Thyroid gland (tissue), 4 donors: Measurements from ENCODE around the gene CHD1L. TPM values are rescaled to one million over a fixed set of nuclear protein-coding genes. Genes with fewer than 3 reads are reported as not detected.
"Not testable (repeated sequence)": the region's sequence is repeated elsewhere in the genome, so short reads cannot be mapped to it uniquely, and the experiment has no call there.

ENCODE experiments used
- DNase-seq, 2 donors: peaks; one replicate each; pipeline ENCODE4 v3.0.0-alpha.2; 2019
- H3K27ac ChIP-seq, 3 donors: fragments of 200-600 bp; sonication (generic); 1 replicate in 2 of 3; 2 replicates in 1 of 3; pipeline ENCODE4 v1.5.1; 2016 to 2019; ENCODE audit warnings: mild to moderate bottlenecking in 1 of 3, moderate library complexity in 1 of 3
- H3K27me3 ChIP-seq: fragments of 200-600 bp; sonication (generic); one replicate; pipeline ENCODE4 v1.5.1; 2019
- H3K36me3 ChIP-seq, 2 donors: fragments of 200-600 bp; sonication (generic); one replicate each; pipeline ENCODE4 v1.5.1; 2016 to 2019
- H3K4me1 ChIP-seq, 2 donors: fragments of 200-600 bp; sonication (generic); one replicate each; pipeline ENCODE4 v1.5.1; 2017 to 2019
- H3K4me3 ChIP-seq, 3 donors: fragments of 200-600 bp; sonication (generic); replicated peaks in 1 of 3; 1 replicate in 2 of 3; 2 replicates in 1 of 3; pipeline ENCODE4 v1.5.1; 2016; ENCODE audit warnings: mild to moderate bottlenecking in 1 of 3
- H3K9me3 ChIP-seq: fragments of 200-600 bp; sonication (generic); one replicate; pipeline ENCODE4 v1.5.1; 2017
- CTCF ChIP-seq, 6 experiments: fragments of 200-600 bp in 3 of 6; fragments of 450-650 bp in 3 of 6; sonication (generic) in 3 of 6; IDR thresholded peaks; one replicate each; pipeline ENCODE4 v1.5.1; 2016 to 2019; ENCODE audit warnings: antibody characterized with exemption in 6 of 6, mild to moderate bottlenecking in 2 of 6, inconsistent platforms in 1 of 6, moderate library complexity in 1 of 6
- POLR2A ChIP-seq, 2 donors: fragments of 450-650 bp; IDR thresholded peaks; one replicate each; pipeline ENCODE4 v1.6.1; 2017; ENCODE audit warnings: antibody characterized with exemption in 2 of 2, mild to moderate bottlenecking in 2 of 2, moderate library complexity in 1 of 2
- WGBS, 2 donors: methylation state at CpG; one replicate each; pipeline ENCODE4 v1.1.5; 2017; 5-methylcytosine and 5-hydroxymethylcytosine counted together
- intact Hi-C: fragments of 100-400 bp; cut with DNase I; formaldehyde crosslinking; loops from one replicate; pipeline ENCODE4 v1.15.1; 2023
- total RNA-seq, 4 donors: library from RNA; depleted of rRNA; stranded (reverse); fragments of >200 nt; gene quantifications; one replicate each; pipeline ENCODE4 v1.2.3, GENCODE V29; 2016

Gene CHD1L
- total RNA-seq, 4 donors from 2014 or later, result 16.5 to 22.2 (median 17.3) TPM

GRCh38 chr1:147287133-147287865, 44.8 kb downstream of the CHD1L start:
- Histone ChIP-seq H3K27ac (no peak overlapping the region), H3K9me3 (no peaks in the 10 kb centered on the region), H3K27me3 (no peaks in the 10 kb centered on the region), H3K4me3 (no peak overlapping the region), H3K4me1 (no peaks in the 10 kb centered on the region), H3K36me3 (peaks cover 23 to 36% of the 10 kb centered on the region in 2 donors)
- WGBS, 2 donors, result 89% methylated on average over 8 of the region's 8 CpGs
- TF ChIP-seq CTCF (IDR thresholded peaks at IDR 0.05), result no peak
- no peak for TF ChIP-seq POLR2A (IDR thresholded peaks at IDR 0.05)
- no peak for DNase-seq
- intact Hi-C loops, result no loop called here

GRCh38 chr1:147292012-147292411, 49.5 kb downstream of the CHD1L start:
- Histone ChIP-seq H3K4me3 (no peak overlapping the region), H3K9me3 (no peaks in the 10 kb centered on the region), H3K27ac (no peak overlapping the region), H3K4me1 (no peaks in the 10 kb centered on the region), H3K36me3 (peaks cover 19 to 43% of the 10 kb centered on the region in 2 donors), H3K27me3 (no peaks in the 10 kb centered on the region)
- no peak for DNase-seq
- TF ChIP-seq CTCF (IDR thresholded peaks at IDR 0.05) (no peak), POLR2A (IDR thresholded peaks at IDR 0.05) (no peak)
- intact Hi-C loops, result no loop called here
- WGBS, 2 donors, result 89 to 96% methylated on average over 4 of the region's 4 CpGs

GRCh38 chr1:147292631-147293251, 50.3 kb downstream of the CHD1L start:
- Histone ChIP-seq H3K27me3 (no peaks in the 10 kb centered on the region), H3K4me3 (no peak overlapping the region), H3K36me3 (peaks cover 14 to 42% of the 10 kb centered on the region in 2 donors), H3K9me3 (no peaks in the 10 kb centered on the region), H3K4me1 (no peaks in the 10 kb centered on the region), H3K27ac (no peak overlapping the region)
- intact Hi-C loops, result no loop called here
- DNase-seq, result no peak
- no peak for TF ChIP-seq CTCF (IDR thresholded peaks at IDR 0.05)
- no peak for TF ChIP-seq POLR2A (IDR thresholded peaks at IDR 0.05)
- 80 to 96% methylated on average over 3 of the region's 3 CpGs for WGBS, 2 donors

GRCh38 chr1:147297438-147297837, 55.0 kb downstream of the CHD1L start:
- Histone ChIP-seq H3K9me3 (no peaks in the 10 kb centered on the region), H3K4me1 (no peaks in the 10 kb centered on the region), H3K27me3 (no peaks in the 10 kb centered on the region), H3K36me3 (peaks cover 12 to 27% of the 10 kb centered on the region in 2 donors), H3K27ac (no peak overlapping the region), H3K4me3 (no peak overlapping the region)
- intact Hi-C loops, result no loop called here
- 97 to 98% methylated on average over 2 of the region's 2 CpGs for WGBS, 2 donors
- DNase-seq, result no peak
- no peak for TF ChIP-seq CTCF (IDR thresholded peaks at IDR 0.05)
- TF ChIP-seq POLR2A (IDR thresholded peaks at IDR 0.05), result no peak

- WGBS, 2 donors, result 96 to 97% methylated on average over 3 of the region's 3 CpGs
- intact Hi-C loops, H3K36me3 ChIP-seq, H3K9me3 ChIP-seq, DNase-seq, H3K4me3 ChIP-seq, H3K4me1 ChIP-seq, H3K27me3 ChIP-seq, H3K27ac ChIP-seq: not testable (repeated sequence)
Measured at GRCh38 chr1:147305803-147306202, 63.3 kb downstream of the CHD1L start.
